ENCODE measurements around the gene ZFAND4.
"Not testable (repeated sequence)": the region's sequence is repeated elsewhere in the genome, so short reads cannot be mapped to it uniquely, and the experiment has no call there.

Gene ZFAND4

GRCh38 chr10:45672181-45673073 lies at the start of gene ZFAND4:
TSS of gene ZFAND4 (minus strand) at chr10:45672772. CDS start at chr10:45663725, 9,047 bp downstream.
- peak; percentile 95 for DNase-seq

- not testable (repeated sequence) for DNase-seq
These were observed 48.9 kb upstream of the ZFAND4 start for GRCh38 chr10:45721503-45721902.

GRCh38 chr10:45717642-45718041 lies 45.1 kb upstream of the ZFAND4 start:
- DNase-seq, result not testable (repeated sequence)

- not testable (repeated sequence) for DNase-seq
These were observed 44.5 kb upstream of the ZFAND4 start for GRCh38 chr10:45717053-45717452.

- not testable (repeated sequence) for DNase-seq
These were observed 38.7 kb upstream of the ZFAND4 start for GRCh38 chr10:45711223-45711622.

GRCh38 chr10:45710200-45710796 lies 37.7 kb upstream of the ZFAND4 start:
- DNase-seq, result not testable (repeated sequence)

GRCh38 chr10:45678467-45678866 lies 5.9 kb upstream of the ZFAND4 start:
- DNase-seq, result not testable (repeated sequence)

GRCh38 chr10:45675388-45675787 lies 2.8 kb upstream of the ZFAND4 start:
- DNase-seq, result no peak

GRCh38 chr10:45673074-45673648 lies 589 bp upstream of the ZFAND4 start:
- no peak for DNase-seq

- not testable (repeated sequence) for DNase-seq
These were observed 1.3 kb downstream of the ZFAND4 start for GRCh38 chr10:45671300-45671699.

GRCh38 chr10:45669897-45670296 lies 2.7 kb downstream of the ZFAND4 start:
- DNase-seq, result not testable (repeated sequence)

- DNase-seq, result no peak
These were observed 11.6 kb downstream of the ZFAND4 start for GRCh38 chr10:45660876-45661411.

GRCh38 chr10:45657033-45657926 lies 15.3 kb downstream of the ZFAND4 start:
- no peak for DNase-seq

GRCh38 chr10:45655219-45655618 lies 17.4 kb downstream of the ZFAND4 start:
- no peak for DNase-seq

- DNase-seq, result not testable (repeated sequence)
These were observed 17.8 kb downstream of the ZFAND4 start for GRCh38 chr10:45654753-45655141.

- DNase-seq, result no peak
These were observed 19.1 kb downstream of the ZFAND4 start for GRCh38 chr10:45653454-45653853.

GRCh38 chr10:45652511-45652910 lies 20.1 kb downstream of the ZFAND4 start:
- DNase-seq, result no peak

GRCh38 chr10:45649296-45649695 lies 23.3 kb downstream of the ZFAND4 start:
- DNase-seq, result no peak

- DNase-seq, result no peak
These were observed 25.5 kb downstream of the ZFAND4 start for GRCh38 chr10:45647118-45647517.

GRCh38 chr10:45646384-45647050 lies 26.1 kb downstream of the ZFAND4 start:
- no peak for DNase-seq

GRCh38 chr10:45644527-45644926 lies 28.0 kb downstream of the ZFAND4 start:
- no peak for DNase-seq

GRCh38 chr10:45640941-45641340 lies 31.6 kb downstream of the ZFAND4 start:
- DNase-seq, result no peak

Measured in stimulated activated CD8-positive, alpha-beta memory T cell treated with anti-CD3 and anti-CD28 coated beads, Interleukin-4, amount 100 ng/mL, for 48 hours (primary cell).